Activated CD8-positive, alpha-beta T cell treated with anti-CD3 and anti-CD28 coated beads, Interleukin-2, amount 10 ng/mL, durations not matched to agents 7 days and 5 days (primary cell): ENCODE data around the gene RASGRF1. TPM values are rescaled to one million over a fixed set of nuclear protein-coding genes. Genes with fewer than 3 reads are reported as not detected.

Source experiments
- ATAC-seq: fragments of 150-1000 bp; cut with Tn5 transposase; one replicate; pipeline ENCODE4 v1.10.0; 2021; ENCODE audit warnings: moderate library complexity
- CTCF ChIA-PET: fragments of 350-600 bp; sonication (Branson Sonifier 250); formaldehyde crosslinking; loops from one replicate; lab custom pipeline; 2021; ENCODE audit warnings: antibody characterized with exemption; lab: Charles Lee
- POLR2A ChIA-PET: fragments of 350-600 bp; sonication (Branson Sonifier 250); formaldehyde crosslinking; loops from one replicate; lab custom pipeline; 2021; ENCODE audit warnings: antibody characterized with exemption; lab: Charles Lee
- DNase-seq: peaks from one replicate; pipeline ENCODE4 v3.0.0-alpha.2; 2020
- H3K27ac Mint-ChIP-seq: one replicate; pipeline ENCODE4 v1.8.0; 2021; ENCODE audit warnings: mild to moderate bottlenecking, mixed read lengths
- H3K27me3 Mint-ChIP-seq: one replicate; pipeline ENCODE4 v1.8.0; 2021; ENCODE audit warnings: low read depth, mixed read lengths
- H3K36me3 Mint-ChIP-seq: one replicate; pipeline ENCODE4 v1.8.0; 2021; ENCODE audit warnings: low read depth, mixed read lengths
- H3K4me1 Mint-ChIP-seq: one replicate; pipeline ENCODE4 v1.8.0; 2021; ENCODE audit warnings: low read depth, mixed read lengths
- H3K4me3 Mint-ChIP-seq: one replicate; pipeline ENCODE4 v1.8.0; 2021; ENCODE audit warnings: mild to moderate bottlenecking, mixed read lengths
- H3K9me3 Mint-ChIP-seq: one replicate; pipeline ENCODE4 v1.8.0; 2022; ENCODE audit warnings: mixed read lengths; ENCODE audit not compliant: insufficient read depth
- total RNA-seq, 2 experiments: library from RNA; stranded (reverse); gene quantifications; one replicate each; pipeline ENCODE4 v1.2.3, GENCODE V29; 2021

The RASGRF1 gene
- total RNA-seq, 2 experiments from 2014 or later, result not detected

- ATAC-seq (no peak), DNase-seq (no peak)
- Mint-ChIP-seq H3K9me3 (no peaks in the 10 kb centered on the region), H3K36me3 (peaks cover 40% of the 10 kb centered on the region), H3K4me3 (no peak overlapping the region), H3K4me1 (peaks cover 33% of the 10 kb centered on the region), H3K27ac (no peak overlapping the region), H3K27me3 (no peaks in the 10 kb centered on the region)
- CTCF ChIA-PET, result interaction anchor here (1.2 to 1.6 kb wide), 2 partner anchors 63 to 269 kb away, joined by 3 to 5 read pairs; no protein-coding TSS in a partner anchor
- POLR2A ChIA-PET, result no interaction called here
These were observed 174.5 kb downstream of the RASGRF1 start for GRCh38 chr15:78916088-78916487.

GRCh38 chr15:78915341-78916087 is 175.1 kb downstream of the RASGRF1 start:
- H3K4me3 Mint-ChIP-seq, result no peak overlapping the region
- peak overlapping the region; percentile 49 for H3K27ac Mint-ChIP-seq
- POLR2A ChIA-PET, result no interaction called here
- no peaks in the 10 kb centered on the region for H3K9me3 Mint-ChIP-seq
- ATAC-seq (no peak), DNase-seq (no peak)
- peaks cover 39% of the 10 kb centered on the region for H3K4me1 Mint-ChIP-seq
- CTCF ChIA-PET, result interaction anchor here (1.2 to 1.6 kb wide), 2 partner anchors 64 to 269 kb away, joined by 3 to 5 read pairs; no protein-coding TSS in a partner anchor
- peaks cover 39% of the 10 kb centered on the region for H3K36me3 Mint-ChIP-seq
- H3K27me3 Mint-ChIP-seq, result no peaks in the 10 kb centered on the region

GRCh38 chr15:78914027-78914764 is 176.4 kb downstream of the RASGRF1 start:
- DNase-seq, result no peak
- H3K4me3 Mint-ChIP-seq, result no peak overlapping the region
- CTCF ChIA-PET, result interaction anchor here (1.6 kb wide), 2 partner anchors 65 to 114 kb away, joined by 3 read pairs; no protein-coding TSS in a partner anchor

GRCh38 chr15:78913012-78913411 is 177.6 kb downstream of the RASGRF1 start:
- ATAC-seq (no peak), DNase-seq (no peak)
- ChIA-PET POLR2A (interaction anchor here (0.6 kb wide), 1 partner anchor 44 kb away, joined by 3 read pairs; no protein-coding TSS in a partner anchor), CTCF (interaction anchor here (1.5 kb wide), 1 partner anchor 271 kb away, joined by 8 read pairs; no protein-coding TSS in a partner anchor)
- H3K36me3 Mint-ChIP-seq, result peaks cover 41% of the 10 kb centered on the region
- no peak overlapping the region for H3K27ac Mint-ChIP-seq
- no peaks in the 10 kb centered on the region for H3K9me3 Mint-ChIP-seq
- H3K4me3 Mint-ChIP-seq, result no peak overlapping the region
- H3K4me1 Mint-ChIP-seq, result peaks cover 50% of the 10 kb centered on the region
- no peaks in the 10 kb centered on the region for H3K27me3 Mint-ChIP-seq

More at GRCh38 chr15:78914027-78914764, 176.4 kb downstream of the RASGRF1 start:
- no peaks in the 10 kb centered on the region for H3K9me3 Mint-ChIP-seq
- H3K27ac Mint-ChIP-seq, result peak overlapping the region; percentile 49
- no peaks in the 10 kb centered on the region for H3K27me3 Mint-ChIP-seq
- POLR2A ChIA-PET, result no interaction called here
- peaks cover 50% of the 10 kb centered on the region for H3K4me1 Mint-ChIP-seq
- peaks cover 46% of the 10 kb centered on the region for H3K36me3 Mint-ChIP-seq
- ATAC-seq, result no peak

GRCh38 chr15:78912316-78912715 is 178.3 kb downstream of the RASGRF1 start:
- H3K27ac Mint-ChIP-seq, result no peak overlapping the region
- H3K4me3 Mint-ChIP-seq, result no peak overlapping the region
- ChIA-PET CTCF (interaction anchor here (1.5 kb wide), 1 partner anchor 272 kb away, joined by 8 read pairs; no protein-coding TSS in a partner anchor), POLR2A (interaction anchor here (0.6 kb wide), 1 partner anchor 44 kb away, joined by 3 read pairs; no protein-coding TSS in a partner anchor)
- ATAC-seq (no peak), DNase-seq (no peak)
- no peaks in the 10 kb centered on the region for H3K9me3 Mint-ChIP-seq
- no peaks in the 10 kb centered on the region for H3K27me3 Mint-ChIP-seq
- peaks cover 44% of the 10 kb centered on the region for H3K36me3 Mint-ChIP-seq
- peaks cover 50% of the 10 kb centered on the region for H3K4me1 Mint-ChIP-seq

GRCh38 chr15:78910271-78910670 is 180.3 kb downstream of the RASGRF1 start:
- H3K36me3 Mint-ChIP-seq, result peaks cover 52% of the 10 kb centered on the region
- H3K27ac Mint-ChIP-seq, result peak overlapping the region; percentile 17
- H3K27me3 Mint-ChIP-seq, result no peaks in the 10 kb centered on the region
- DNase-seq, result no peak
- ChIA-PET POLR2A (no interaction called here), CTCF (interaction anchor here (0.8 to 5.4 kb wide), 9 partner anchors 19 to 487 kb away, joined by 3 to 45 read pairs (median 5); no protein-coding TSS in a partner anchor)
- no peak overlapping the region for H3K4me3 Mint-ChIP-seq
- peaks cover 42% of the 10 kb centered on the region for H3K4me1 Mint-ChIP-seq
- no peak for ATAC-seq
- H3K9me3 Mint-ChIP-seq, result no peaks in the 10 kb centered on the region

Other genes starting within 250 kb of the RASGRF1 start
- 100 to 1,000 TPM; 243 to 244 TPM for gene MORF4L1, start 217.9 kb downstream of the RASGRF1 start, total RNA-seq
- 10 to 100 TPM; 34.0 to 35.3 TPM for gene CTSH, start 145.7 kb downstream of the RASGRF1 start, total RNA-seq
- gene ANKRD34C, start 191.9 kb upstream of the RASGRF1 start, total RNA-seq, result not detected
- gene TMED3, start 220.3 kb upstream of the RASGRF1 start, total RNA-seq, result 10 to 100 TPM; 37.2 to 38.9 TPM